ENCODE data around the gene MOV10L1.

DNA sequence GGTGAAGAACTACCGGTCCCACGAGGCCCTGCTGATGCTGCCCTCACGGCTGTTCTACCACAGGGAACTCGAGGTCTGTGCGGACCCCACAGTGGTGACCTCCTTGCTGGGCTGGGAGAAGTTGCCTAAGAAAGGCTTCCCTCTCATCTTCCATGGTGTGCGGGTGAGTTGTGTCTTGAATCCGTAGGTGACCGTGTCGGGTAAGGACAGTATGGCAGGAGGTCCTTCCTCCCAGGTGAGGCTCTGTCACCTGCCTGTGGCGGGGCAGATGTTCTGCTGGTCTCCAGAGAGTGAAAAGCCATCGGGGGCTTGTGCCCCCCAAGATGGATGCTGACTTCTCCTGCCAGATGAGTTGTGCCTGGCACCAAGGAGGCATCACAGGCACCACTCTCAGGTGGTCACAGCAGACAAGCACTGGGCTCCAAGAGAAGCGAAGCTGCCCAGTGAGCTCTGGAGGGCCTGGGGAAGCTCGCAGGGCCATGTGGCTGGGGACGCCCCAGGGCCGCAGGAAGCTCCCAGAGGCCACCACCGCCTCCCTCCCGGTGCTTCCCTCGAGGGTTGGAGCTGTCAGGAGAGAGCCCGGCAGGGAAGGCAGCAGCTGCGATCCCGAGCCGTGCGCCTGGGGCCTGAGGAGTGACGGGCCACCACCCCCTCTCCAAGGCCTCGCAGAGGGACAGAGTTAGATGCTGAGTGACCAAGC lies 63.4 kb downstream of the MOV10L1 start:
- TF ChIP-seq CTCF (conservative IDR thresholded peaks at IDR 0.05 in 1 of 2, IDR thresholded peaks at IDR 0.05 in 1 of 2; ENCODE audit: low read depth in 1 of 2, low read length in 2 of 2) = no peak
- TF ChIP-seq EZH2 (IDR thresholded peaks at IDR 0.05; ENCODE audit: low read length, missing control alignments) = no peak

Measured in fibroblast of lung (primary cell).